ENCODE measurements around the gene THOP1. TPM values are rescaled to one million over a fixed set of nuclear protein-coding genes. Genes with fewer than 3 reads are reported as not detected.

THOP1 gene
- total and polyA plus RNA-seq, 10 of the 15 experiments (the other 5 are each of a cell fraction or from before 2014, with no cell fraction given) = 1.9 to 270 (median 169) TPM

DNA sequence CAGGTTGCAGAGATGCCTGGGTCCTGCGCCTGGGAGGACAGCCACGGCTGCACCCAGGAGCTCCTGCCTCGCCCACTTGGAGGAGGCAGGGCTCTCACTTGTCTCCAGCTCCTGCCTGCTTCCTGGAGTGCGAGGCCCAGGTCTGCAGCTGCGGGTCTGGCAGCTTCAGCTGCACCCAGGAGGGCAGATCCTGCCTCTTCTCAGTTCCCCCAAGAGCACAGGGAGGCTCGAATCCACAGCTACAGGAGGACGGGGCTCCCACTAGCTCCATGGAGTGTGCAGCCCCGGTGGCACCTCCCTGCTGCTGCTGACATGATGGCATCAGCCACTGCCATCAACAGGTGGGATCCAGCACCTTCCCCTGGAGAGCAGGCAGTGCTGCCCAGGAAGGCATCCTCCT is 38.8 kb downstream of the THOP1 start:
- TF ChIP-seq RFX5 (IDR thresholded peaks at IDR 0.05; ENCODE audit: low read depth, low read length) (no peak), BHLHE40 (IDR thresholded peaks at IDR 0.05; ENCODE audit: borderline replicate concordance in 1 of 2, low read depth in 2 of 2, low read length in 1 of 2) (no peak), BCL11A (IDR thresholded peaks at IDR 0.05; ENCODE audit: low read depth, low read length) (no peak), WRNIP1 (IDR thresholded peaks at IDR 0.05; ENCODE audit: borderline replicate concordance, low read depth, low read length) (no peak)
- TF ChIP-seq, protein P1, sequence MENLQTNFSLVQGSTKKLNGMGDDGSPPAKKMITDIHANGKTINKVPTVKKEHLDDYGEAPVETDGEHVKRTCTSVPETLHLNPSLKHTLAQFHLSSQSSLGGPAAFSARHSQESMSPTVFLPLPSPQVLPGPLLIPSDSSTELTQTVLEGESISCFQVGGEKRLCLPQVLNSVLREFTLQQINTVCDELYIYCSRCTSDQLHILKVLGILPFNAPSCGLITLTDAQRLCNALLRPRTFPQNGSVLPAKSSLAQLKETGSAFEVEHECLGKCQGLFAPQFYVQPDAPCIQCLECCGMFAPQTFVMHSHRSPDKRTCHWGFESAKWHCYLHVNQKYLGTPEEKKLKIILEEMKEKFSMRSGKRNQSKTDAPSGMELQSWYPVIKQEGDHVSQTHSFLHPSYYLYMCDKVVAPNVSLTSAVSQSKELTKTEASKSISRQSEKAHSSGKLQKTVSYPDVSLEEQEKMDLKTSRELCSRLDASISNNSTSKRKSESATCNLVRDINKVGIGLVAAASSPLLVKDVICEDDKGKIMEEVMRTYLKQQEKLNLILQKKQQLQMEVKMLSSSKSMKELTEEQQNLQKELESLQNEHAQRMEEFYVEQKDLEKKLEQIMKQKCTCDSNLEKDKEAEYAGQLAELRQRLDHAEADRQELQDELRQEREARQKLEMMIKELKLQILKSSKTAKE (IDR thresholded peaks at IDR 0.05; ENCODE audit: low read depth, poor library complexity, severe bottlenecking) = no peak
- H3K79me2 ChIP-seq (ENCODE audit: control insufficient read depth, insufficient read depth, low read length) = no peaks in the 10 kb centered on the region; the same call in 1 of the 2 replicates
- no peak overlapping the region for H2AFZ ChIP-seq (ENCODE audit: control insufficient read depth, low read depth, low read length)
- no peak overlapping the region for H3K9ac ChIP-seq (ENCODE audit: control insufficient read depth, insufficient read depth, low read length)
- in situ Hi-C loops (cut with MboI) (no loop called here), intact Hi-C loops (cut with micrococcal nuclease; ENCODE audit: unreplicated experiment) (no loop called here)
- H3K27me3 ChIP-seq (replicated peaks in 1 of 2; ENCODE audit: control insufficient read depth in 2 of 2, insufficient read depth in 2 of 2, low read length in 1 of 2) = no peaks in the 10 kb centered on the region
- no peak overlapping the region for H3K4me3 ChIP-seq
- BruUV-seq (replicated peaks) = no TSS peak
- H3K27ac ChIP-seq (ENCODE audit: control insufficient read depth, insufficient read depth) = no peak overlapping the region
- H3K4me1 ChIP-seq (ENCODE audit: control insufficient read depth, insufficient read depth, low read length) = no peaks in the 10 kb centered on the region
- ChIA-PET CTCF (interaction anchor here (0.7 to 1.3 kb wide), 2 partner anchors 61 to 176 kb away, joined by 3 read pairs; no protein-coding TSS in a partner anchor), SMC1A (ENCODE audit: uncharacterized antibody, unreplicated experiment) (no interaction called here), POLR2A (no interaction called here), RAD21 (ENCODE audit: unreplicated experiment) (no interaction called here)
- peaks cover 9% of the 10 kb centered on the region; the same call in 2 of the 3 replicates for H3K9me3 ChIP-seq (replicated peaks; ENCODE audit: control insufficient read depth, insufficient read depth, low read length)
- H3K36me3 ChIP-seq (ENCODE audit: control insufficient read depth in 2 of 2, insufficient read depth in 2 of 2, low read length in 1 of 2) = no peaks in the 10 kb centered on the region
- DNase-seq (ENCODE audit: low read depth, low spot score) (no peak), ATAC-seq (no peak), FAIRE-seq (no peak)
- WGBS (ENCODE audit: insufficient coverage, insufficient replicate concordance, low lambda C conversion rate, missing lambda C conversion rate) = 46% methylated on average over 8 of the region's 8 CpGs
- H3K4me2 ChIP-seq (ENCODE audit: control insufficient read depth, insufficient read depth) = no peak overlapping the region
- H4K20me1 ChIP-seq (ENCODE audit: control insufficient read depth, insufficient read depth) = no peaks in the 10 kb centered on the region

DNA sequence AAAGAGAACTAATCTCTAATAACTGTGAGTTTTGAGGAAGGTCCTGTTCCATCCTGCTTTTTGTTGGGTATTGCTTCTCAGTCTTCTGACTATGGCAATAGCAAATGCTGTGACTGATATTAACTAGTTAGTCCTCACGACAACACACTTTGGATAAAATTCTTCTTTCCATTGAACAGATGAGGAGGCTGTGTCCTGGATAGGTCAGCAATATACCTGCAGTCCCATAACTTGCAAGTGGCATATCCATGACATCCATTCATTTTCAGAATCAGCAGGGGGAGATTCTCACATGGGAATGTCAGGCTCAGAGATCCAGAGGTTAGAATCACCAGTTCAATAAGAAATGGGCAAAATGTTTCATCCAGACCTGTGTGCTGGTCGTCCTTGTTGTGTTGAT is 41.7 kb downstream of the THOP1 start:
- 65% methylated on average over 2 of the region's 2 CpGs for WGBS (ENCODE audit: insufficient coverage, insufficient replicate concordance, low lambda C conversion rate, missing lambda C conversion rate)
- no peaks in the 10 kb centered on the region for H3K27me3 ChIP-seq (replicated peaks in 1 of 2; ENCODE audit: control insufficient read depth in 2 of 2, insufficient read depth in 2 of 2, low read length in 1 of 2)
- in situ Hi-C loops (cut with MboI) (no loop called here), intact Hi-C loops (cut with micrococcal nuclease; ENCODE audit: unreplicated experiment) (no loop called here)
- ChIA-PET SMC1A (ENCODE audit: uncharacterized antibody, unreplicated experiment) (no interaction called here), POLR2A (no interaction called here), RAD21 (ENCODE audit: unreplicated experiment) (no interaction called here), CTCF (no interaction called here)
- H3K4me2 ChIP-seq (ENCODE audit: control insufficient read depth, insufficient read depth) = no peak overlapping the region
- no peak overlapping the region for H3K9ac ChIP-seq (ENCODE audit: control insufficient read depth, insufficient read depth, low read length)
- no peak overlapping the region for H2AFZ ChIP-seq (ENCODE audit: control insufficient read depth, low read depth, low read length)
- no peaks in the 10 kb centered on the region for H3K36me3 ChIP-seq (ENCODE audit: control insufficient read depth in 2 of 2, insufficient read depth in 2 of 2, low read length in 1 of 2)
- H3K9me3 ChIP-seq (replicated peaks; ENCODE audit: control insufficient read depth, insufficient read depth, low read length) = peaks cover 9% of the 10 kb centered on the region; the same call in 2 of the 3 replicates
- TF ChIP-seq SMAD5 (IDR thresholded peaks at IDR 0.05; ENCODE audit: low read depth) (no peak), ETV6 (conservative IDR thresholded peaks at IDR 0.05 in 1 of 2, IDR thresholded peaks at IDR 0.05 in 1 of 2; ENCODE audit: borderline replicate concordance in 1 of 2, low read depth in 1 of 2) (no peak), BACH1 (IDR thresholded peaks at IDR 0.05; ENCODE audit: borderline replicate concordance) (no peak), CREB1 (IDR thresholded peaks at IDR 0.05; ENCODE audit: low read depth) (no peak), POLR2AphosphoS2 (IDR thresholded peaks at IDR 0.05; ENCODE audit: low read depth, low read length) (no peak)
- TF ChIP-seq, protein P2, sequence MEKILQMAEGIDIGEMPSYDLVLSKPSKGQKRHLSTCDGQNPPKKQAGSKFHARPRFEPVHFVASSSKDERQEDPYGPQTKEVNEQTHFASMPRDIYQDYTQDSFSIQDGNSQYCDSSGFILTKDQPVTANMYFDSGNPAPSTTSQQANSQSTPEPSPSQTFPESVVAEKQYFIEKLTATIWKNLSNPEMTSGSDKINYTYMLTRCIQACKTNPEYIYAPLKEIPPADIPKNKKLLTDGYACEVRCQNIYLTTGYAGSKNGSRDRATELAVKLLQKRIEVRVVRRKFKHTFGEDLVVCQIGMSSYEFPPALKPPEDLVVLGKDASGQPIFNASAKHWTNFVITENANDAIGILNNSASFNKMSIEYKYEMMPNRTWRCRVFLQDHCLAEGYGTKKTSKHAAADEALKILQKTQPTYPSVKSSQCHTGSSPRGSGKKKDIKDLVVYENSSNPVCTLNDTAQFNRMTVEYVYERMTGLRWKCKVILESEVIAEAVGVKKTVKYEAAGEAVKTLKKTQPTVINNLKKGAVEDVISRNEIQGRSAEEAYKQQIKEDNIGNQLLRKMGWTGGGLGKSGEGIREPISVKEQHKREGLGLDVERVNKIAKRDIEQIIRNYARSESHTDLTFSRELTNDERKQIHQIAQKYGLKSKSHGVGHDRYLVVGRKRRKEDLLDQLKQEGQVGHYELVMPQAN (conservative IDR thresholded peaks at IDR 0.05) = no peak
- TF ChIP-seq, protein P3, sequence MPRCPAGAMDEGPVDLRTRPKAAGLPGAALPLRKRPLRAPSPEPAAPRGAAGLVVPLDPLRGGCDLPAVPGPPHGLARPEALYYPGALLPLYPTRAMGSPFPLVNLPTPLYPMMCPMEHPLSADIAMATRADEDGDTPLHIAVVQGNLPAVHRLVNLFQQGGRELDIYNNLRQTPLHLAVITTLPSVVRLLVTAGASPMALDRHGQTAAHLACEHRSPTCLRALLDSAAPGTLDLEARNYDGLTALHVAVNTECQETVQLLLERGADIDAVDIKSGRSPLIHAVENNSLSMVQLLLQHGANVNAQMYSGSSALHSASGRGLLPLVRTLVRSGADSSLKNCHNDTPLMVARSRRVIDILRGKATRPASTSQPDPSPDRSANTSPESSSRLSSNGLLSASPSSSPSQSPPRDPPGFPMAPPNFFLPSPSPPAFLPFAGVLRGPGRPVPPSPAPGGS (IDR thresholded peaks at IDR 0.05; ENCODE audit: borderline replicate concordance, insufficient read depth, low read depth, low read length, poor library complexity, severe bottlenecking) = no peak
- H3K4me3 ChIP-seq = no peak overlapping the region
- FAIRE-seq = no peak
- H4K20me1 ChIP-seq (ENCODE audit: control insufficient read depth, insufficient read depth) = no peaks in the 10 kb centered on the region
- ATAC-seq = no peak
- no peak for DNase-seq (ENCODE audit: low read depth, low spot score)
- no peaks in the 10 kb centered on the region for H3K4me1 ChIP-seq (ENCODE audit: control insufficient read depth, insufficient read depth, low read length)
- H3K79me2 ChIP-seq (ENCODE audit: control insufficient read depth, insufficient read depth, low read length) = no peaks in the 10 kb centered on the region
- no peak overlapping the region for H3K27ac ChIP-seq (ENCODE audit: control insufficient read depth, insufficient read depth)
- no TSS peak for BruUV-seq (replicated peaks)

Measured in GM12878 (cell line).